Astrocyte (in vitro differentiated cells and primary cell): ENCODE data around the gene JAZF1.

Experiments used
- CTCF ChIP-seq: IDR thresholded peaks from 2 replicates; pipeline ENCODE4 v1.5.1; 2011; ENCODE audit warnings: low read depth, mild to moderate bottlenecking, inconsistent platforms, low read length, moderate library complexity; ENCODE audit not compliant: insufficient read depth
- EZH2 ChIP-seq: IDR thresholded peaks from 2 replicates; pipeline ENCODE4 v1.6.1; 2012; ENCODE audit warnings: mild to moderate bottlenecking, low read length, inconsistent platforms; ENCODE audit not compliant: insufficient read depth

DNA sequence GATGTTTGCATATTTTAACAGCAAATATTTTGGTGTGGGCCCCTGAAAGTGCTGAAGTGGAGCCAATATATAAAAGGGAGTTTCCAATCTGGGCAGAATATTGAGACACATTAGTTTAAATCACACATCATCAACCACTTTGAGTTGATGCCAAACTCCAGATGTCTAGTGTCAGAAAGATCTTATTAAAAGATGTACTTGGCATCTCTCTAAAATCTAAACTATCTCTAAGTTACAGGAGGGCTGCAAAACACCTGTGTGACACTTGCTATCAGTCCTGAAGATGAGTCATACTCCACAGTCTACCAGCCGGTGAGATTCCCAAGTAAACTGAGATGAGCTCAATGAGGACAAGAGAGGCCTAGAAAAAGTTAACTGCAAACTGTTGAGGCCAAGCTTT, 11.4 kb downstream of the JAZF1 start:
- no peak for TF ChIP-seq CTCF
- TF ChIP-seq EZH2, result no peak
